WERI-Rb-1 (cell line): ENCODE results near the gene CRYBB1.

ENCODE experiments used
- DNase-seq: peaks from one replicate; pipeline ENCODE4 v3.0.0-alpha.2; 2020
- H3K27ac ChIP-seq: fragments of 250-450 bp; sonication (Bioruptor Pico); 2 replicates; pipeline ENCODE4 v1.5.1; 2020; ENCODE audit warnings: mild to moderate bottlenecking, moderate library complexity
- H3K27me3 ChIP-seq: fragments of 250-450 bp; sonication (Bioruptor Pico); 2 replicates; pipeline ENCODE4 v1.5.1; 2021; ENCODE audit warnings: mild to moderate bottlenecking, low read depth, moderate library complexity; ENCODE audit not compliant: insufficient read depth, severe bottlenecking
- H3K36me3 ChIP-seq: fragments of 250-450 bp; sonication (Bioruptor Pico); 2 replicates; pipeline ENCODE4 v1.5.1; 2020; ENCODE audit warnings: mild to moderate bottlenecking, moderate library complexity
- H3K4me3 ChIP-seq: 2 replicates; pipeline ENCODE4 v1.5.1; 2011; ENCODE audit warnings: low read depth, mild to moderate bottlenecking, control low read depth, low read length
- H3K9me3 ChIP-seq: fragments of 250-450 bp; sonication (Bioruptor Pico); 2 replicates; pipeline ENCODE4 v1.5.1; 2021; ENCODE audit warnings: mild to moderate bottlenecking, moderate library complexity; ENCODE audit not compliant: severe bottlenecking
- TF ChIP-seq, protein P1 (sequence below): IDR thresholded peaks from 2 replicates; pipeline ENCODE4 v1.5.1; 2011; ENCODE audit warnings: low read depth, mild to moderate bottlenecking, control low read depth, inconsistent platforms, low read length

Gene CRYBB1

DNA sequence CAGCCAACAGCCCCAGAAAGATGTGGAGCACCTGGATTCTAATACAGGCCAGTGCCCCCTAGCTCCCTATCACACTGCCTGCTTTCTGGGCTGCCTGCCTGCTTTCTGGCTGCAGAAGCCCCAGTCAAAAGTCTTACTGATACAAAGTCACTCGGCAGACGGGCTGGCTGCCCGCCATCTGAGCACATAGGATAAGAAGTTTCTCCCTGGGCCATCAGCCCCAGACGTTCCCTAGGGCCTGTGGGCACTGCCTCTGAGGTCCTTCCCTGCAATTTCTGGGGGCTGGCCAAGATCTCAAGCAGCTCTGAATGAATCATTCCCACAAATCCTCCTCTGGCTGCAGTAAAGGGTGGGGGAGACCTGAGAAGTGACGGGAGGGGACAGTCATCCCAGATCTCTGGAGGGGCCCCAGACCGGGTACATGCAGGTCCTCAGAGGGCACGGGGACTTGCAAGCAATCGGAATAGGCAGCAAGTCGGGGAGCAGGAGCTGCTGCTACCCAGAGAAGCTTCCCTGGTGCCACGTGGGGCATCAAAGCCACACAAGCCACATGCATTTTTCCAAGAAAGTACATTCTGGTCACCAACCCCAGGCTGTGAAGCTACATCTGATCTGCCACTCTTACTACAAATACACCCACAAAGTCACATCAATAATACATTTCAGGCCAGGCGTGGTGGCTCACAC is 32.6 kb downstream of the CRYBB1 start:
- DNase-seq = no peak
- Histone ChIP-seq H3K9me3 (peaks cover 5% of the 10 kb centered on the region), H3K27ac (no peak overlapping the region), H3K4me3 (no peak overlapping the region), H3K36me3 (peaks cover 3% of the 10 kb centered on the region), H3K27me3 (no peaks in the 10 kb centered on the region)
- TF ChIP-seq, protein P1, sequence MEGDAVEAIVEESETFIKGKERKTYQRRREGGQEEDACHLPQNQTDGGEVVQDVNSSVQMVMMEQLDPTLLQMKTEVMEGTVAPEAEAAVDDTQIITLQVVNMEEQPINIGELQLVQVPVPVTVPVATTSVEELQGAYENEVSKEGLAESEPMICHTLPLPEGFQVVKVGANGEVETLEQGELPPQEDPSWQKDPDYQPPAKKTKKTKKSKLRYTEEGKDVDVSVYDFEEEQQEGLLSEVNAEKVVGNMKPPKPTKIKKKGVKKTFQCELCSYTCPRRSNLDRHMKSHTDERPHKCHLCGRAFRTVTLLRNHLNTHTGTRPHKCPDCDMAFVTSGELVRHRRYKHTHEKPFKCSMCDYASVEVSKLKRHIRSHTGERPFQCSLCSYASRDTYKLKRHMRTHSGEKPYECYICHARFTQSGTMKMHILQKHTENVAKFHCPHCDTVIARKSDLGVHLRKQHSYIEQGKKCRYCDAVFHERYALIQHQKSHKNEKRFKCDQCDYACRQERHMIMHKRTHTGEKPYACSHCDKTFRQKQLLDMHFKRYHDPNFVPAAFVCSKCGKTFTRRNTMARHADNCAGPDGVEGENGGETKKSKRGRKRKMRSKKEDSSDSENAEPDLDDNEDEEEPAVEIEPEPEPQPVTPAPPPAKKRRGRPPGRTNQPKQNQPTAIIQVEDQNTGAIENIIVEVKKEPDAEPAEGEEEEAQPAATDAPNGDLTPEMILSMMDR = no peak

DNA sequence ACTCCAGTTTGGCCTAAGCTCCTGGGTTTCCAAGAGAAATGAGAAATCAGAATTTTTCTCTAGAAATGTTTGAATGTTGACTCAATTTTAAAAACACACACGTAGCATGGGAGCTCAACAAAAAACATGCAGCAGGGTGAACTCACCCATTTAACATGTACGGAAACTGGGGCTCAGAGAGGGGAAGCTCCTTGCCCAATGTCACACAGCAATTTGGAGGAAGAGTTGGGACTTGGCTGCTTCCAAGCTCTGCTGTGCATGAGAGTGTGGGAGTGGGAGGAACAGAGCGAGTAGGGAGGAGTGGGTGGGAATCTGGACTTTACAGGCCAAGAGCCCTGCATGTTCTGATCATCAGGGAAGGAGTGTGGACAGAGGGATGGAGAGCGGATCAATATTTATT is 33.8 kb downstream of the CRYBB1 start:
- H3K27ac ChIP-seq = no peak overlapping the region
- no peaks in the 10 kb centered on the region for H3K27me3 ChIP-seq
- DNase-seq = no peak
- peaks cover 5% of the 10 kb centered on the region for H3K9me3 ChIP-seq
- H3K36me3 ChIP-seq = peaks cover 3% of the 10 kb centered on the region
- TF ChIP-seq, protein P1 = no peak
- no peak overlapping the region for H3K4me3 ChIP-seq

DNA sequence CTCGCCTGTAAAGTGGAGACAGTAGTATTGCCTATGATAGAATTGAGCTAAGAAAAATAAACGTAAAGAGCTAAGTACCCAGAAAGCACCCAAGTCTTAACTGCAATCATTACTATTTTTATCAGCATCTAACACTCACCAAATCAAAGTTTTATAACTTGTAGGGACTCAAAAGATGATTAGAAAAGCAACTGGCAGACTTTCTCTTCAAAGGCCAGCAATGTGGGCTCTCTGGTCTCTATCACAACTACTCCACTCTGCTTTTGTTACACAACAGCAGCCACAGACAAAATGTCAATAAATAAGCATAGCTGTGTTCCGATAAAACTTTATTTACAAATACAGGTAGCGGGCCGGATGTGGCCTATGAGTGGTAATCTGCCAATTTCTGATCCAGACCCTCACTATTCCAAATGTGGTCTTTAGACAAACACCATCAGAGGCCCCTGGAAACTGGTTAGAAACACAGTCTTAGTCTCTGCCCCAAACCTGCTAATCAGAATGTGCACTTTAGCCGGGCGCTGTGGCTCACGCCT is 36.1 kb downstream of the CRYBB1 start:
- TF ChIP-seq, protein P1 = no peak
- Histone ChIP-seq H3K4me3 (no peak overlapping the region), H3K27ac (no peak overlapping the region), H3K27me3 (no peaks in the 10 kb centered on the region), H3K36me3 (peaks cover 3% of the 10 kb centered on the region), H3K9me3 (no peaks in the 10 kb centered on the region)
- no peak for DNase-seq

DNA sequence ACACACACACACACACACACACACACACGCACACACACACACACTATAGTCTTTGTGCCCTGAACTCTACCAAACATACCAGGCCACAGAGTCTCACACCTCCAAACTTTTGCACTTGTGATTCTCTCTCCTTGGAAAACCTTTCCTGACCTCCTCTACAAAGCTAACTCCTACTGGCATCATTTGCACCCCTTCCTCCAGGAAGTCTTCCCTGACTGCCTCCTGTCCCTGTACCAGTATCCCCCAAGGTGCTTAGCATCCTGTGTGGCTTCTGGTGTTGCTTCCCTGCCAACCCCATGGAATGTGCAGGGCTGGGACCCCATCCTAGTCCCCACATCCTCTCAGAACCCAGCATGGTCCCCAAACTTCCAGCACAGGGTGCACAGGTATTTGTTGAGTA is 36.8 kb downstream of the CRYBB1 start:
- no peak for DNase-seq
- Histone ChIP-seq H3K4me3 (no peak overlapping the region), H3K27ac (no peak overlapping the region), H3K9me3 (no peaks in the 10 kb centered on the region), H3K27me3 (no peaks in the 10 kb centered on the region), H3K36me3 (peaks cover 3% of the 10 kb centered on the region)
- TF ChIP-seq, protein P1 = no peak

DNA sequence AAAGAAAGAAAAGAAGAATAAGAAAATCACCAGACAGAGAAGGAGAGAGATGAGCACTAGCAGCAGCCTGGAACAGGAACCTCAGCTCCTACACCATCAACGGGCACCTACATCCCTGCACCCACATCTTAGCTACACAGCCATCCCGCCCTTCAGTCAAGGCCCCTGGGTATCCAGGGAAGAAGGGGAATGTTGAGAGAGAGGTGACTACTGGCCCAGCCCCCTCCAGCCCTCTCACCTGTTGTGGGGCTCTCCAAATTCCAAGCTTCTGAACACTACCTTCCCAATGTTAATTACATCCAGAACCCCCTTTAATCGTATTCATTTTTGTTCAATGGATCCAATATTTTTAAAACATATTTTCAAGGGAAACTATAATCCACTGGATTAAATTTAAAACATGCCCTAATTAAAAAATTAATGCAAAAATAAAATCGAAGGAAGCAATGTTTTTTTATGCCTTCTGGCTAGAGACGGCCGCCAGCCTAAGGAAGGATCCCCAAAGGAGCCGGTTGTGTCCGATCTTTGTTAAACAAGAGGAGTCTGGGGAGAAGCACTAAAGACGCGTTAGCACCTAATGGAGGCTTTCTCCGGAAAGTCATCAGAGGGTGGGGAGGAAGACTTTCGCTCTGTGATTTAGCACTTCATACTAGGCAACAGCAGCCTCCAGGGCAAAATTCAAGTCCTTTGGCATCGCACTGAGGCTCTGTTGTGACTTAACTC is 37.4 kb downstream of the CRYBB1 start:
- Histone ChIP-seq H3K4me3 (no peak overlapping the region), H3K27me3 (no peaks in the 10 kb centered on the region), H3K27ac (no peak overlapping the region), H3K36me3 (peaks cover 3% of the 10 kb centered on the region), H3K9me3 (no peaks in the 10 kb centered on the region)
- DNase-seq = no peak
- TF ChIP-seq, protein P1 = no peak
